ENCODE results near the gene GPX4. TPM values are rescaled to one million over a fixed set of nuclear protein-coding genes. Genes with fewer than 3 reads are reported as not detected.
A peak's percentile ranks its signal among the peaks of the same experiment; 100 is the strongest.

GPX4 gene
- total and polyA plus RNA-seq, 2 of the 13 experiments (the other 11 are each of a cell fraction or from before 2014, with no cell fraction given), result 535 to 613 TPM

DNA sequence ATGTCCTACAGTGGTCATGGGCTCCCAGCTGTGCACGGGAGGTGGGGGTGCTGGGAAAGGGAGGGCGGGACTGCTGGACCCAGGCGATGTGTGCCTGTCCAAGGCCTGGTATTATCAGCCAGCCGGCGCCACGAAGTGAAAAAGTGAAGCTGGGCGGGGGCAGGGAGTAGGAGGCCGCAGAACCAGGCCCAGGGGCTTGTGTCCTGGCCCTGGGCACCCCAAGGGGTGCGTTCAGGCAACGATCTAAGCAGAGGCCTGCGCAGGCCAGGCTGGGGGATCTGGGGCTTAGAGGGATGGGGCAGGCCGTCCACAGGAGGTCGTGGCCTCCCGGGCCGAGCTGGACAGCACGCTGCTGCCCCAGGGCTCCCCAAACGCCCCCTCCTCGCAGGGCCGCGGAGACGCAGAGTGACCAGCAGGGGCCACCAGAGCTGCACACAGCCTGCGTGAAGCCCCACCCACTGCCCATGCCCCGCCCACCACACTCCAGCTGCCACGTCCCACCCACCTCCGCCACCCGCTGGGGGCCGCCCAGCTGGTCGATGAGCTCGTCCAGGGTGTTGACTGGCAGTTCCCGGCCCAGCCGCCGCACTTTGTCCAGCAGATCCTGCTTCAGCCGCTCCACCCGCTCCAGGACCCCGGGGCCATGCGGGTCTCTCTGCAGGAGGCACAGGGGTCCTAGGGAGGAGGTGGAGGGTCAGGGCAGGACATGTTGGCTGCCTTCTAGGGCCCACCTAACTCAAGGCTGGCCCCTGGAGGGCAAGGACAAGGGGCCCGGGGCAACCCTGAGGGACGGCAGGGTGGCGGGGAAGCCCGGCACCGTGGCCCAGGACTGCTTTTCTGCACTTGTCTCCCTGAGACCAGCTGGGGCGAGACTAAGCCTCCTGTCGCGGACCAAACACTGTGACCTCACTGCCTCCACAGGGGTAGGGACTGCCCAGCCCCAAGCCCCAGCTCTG is 9.5 kb downstream of the GPX4 start (continued):
- TF ChIP-seq MED8 (CRISPR knock-in tag; IDR thresholded peaks at IDR 0.05; ENCODE audit: insufficient replicate concordance) (peak; percentile 12), ZNF788 (CRISPR knock-in tag; IDR thresholded peaks at IDR 0.05; ENCODE audit: borderline replicate concordance) (peak; percentile 64; the same call in 1 of the 2 replicates), ZNF484 (CRISPR knock-in tag; IDR thresholded peaks at IDR 0.05; ENCODE audit: borderline replicate concordance, low read depth) (no peak), SIX4 (CRISPR knock-in tag; IDR thresholded peaks at IDR 0.05) (no peak)
- TF ChIP-seq, protein P1, sequence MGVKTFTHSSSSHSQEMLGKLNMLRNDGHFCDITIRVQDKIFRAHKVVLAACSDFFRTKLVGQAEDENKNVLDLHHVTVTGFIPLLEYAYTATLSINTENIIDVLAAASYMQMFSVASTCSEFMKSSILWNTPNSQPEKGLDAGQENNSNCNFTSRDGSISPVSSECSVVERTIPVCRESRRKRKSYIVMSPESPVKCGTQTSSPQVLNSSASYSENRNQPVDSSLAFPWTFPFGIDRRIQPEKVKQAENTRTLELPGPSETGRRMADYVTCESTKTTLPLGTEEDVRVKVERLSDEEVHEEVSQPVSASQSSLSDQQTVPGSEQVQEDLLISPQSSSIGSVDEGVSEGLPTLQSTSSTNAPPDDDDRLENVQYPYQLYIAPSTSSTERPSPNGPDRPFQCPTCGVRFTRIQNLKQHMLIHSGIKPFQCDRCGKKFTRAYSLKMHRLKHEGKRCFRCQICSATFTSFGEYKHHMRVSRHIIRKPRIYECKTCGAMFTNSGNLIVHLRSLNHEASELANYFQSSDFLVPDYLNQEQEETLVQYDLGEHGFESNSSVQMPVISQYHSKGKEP (CRISPR knock-in tag; IDR thresholded peaks at IDR 0.05), result no peak
- TF ChIP-seq, protein P2, sequence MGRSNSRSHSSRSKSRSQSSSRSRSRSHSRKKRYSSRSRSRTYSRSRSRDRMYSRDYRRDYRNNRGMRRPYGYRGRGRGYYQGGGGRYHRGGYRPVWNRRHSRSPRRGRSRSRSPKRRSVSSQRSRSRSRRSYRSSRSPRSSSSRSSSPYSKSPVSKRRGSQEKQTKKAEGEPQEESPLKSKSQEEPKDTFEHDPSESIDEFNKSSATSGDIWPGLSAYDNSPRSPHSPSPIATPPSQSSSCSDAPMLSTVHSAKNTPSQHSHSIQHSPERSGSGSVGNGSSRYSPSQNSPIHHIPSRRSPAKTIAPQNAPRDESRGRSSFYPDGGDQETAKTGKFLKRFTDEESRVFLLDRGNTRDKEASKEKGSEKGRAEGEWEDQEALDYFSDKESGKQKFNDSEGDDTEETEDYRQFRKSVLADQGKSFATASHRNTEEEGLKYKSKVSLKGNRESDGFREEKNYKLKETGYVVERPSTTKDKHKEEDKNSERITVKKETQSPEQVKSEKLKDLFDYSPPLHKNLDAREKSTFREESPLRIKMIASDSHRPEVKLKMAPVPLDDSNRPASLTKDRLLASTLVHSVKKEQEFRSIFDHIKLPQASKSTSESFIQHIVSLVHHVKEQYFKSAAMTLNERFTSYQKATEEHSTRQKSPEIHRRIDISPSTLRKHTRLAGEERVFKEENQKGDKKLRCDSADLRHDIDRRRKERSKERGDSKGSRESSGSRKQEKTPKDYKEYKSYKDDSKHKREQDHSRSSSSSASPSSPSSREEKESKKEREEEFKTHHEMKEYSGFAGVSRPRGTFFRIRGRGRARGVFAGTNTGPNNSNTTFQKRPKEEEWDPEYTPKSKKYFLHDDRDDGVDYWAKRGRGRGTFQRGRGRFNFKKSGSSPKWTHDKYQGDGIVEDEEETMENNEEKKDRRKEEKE (IDR thresholded peaks at IDR 0.05), result no peak
- TF ChIP-seq, protein P3, sequence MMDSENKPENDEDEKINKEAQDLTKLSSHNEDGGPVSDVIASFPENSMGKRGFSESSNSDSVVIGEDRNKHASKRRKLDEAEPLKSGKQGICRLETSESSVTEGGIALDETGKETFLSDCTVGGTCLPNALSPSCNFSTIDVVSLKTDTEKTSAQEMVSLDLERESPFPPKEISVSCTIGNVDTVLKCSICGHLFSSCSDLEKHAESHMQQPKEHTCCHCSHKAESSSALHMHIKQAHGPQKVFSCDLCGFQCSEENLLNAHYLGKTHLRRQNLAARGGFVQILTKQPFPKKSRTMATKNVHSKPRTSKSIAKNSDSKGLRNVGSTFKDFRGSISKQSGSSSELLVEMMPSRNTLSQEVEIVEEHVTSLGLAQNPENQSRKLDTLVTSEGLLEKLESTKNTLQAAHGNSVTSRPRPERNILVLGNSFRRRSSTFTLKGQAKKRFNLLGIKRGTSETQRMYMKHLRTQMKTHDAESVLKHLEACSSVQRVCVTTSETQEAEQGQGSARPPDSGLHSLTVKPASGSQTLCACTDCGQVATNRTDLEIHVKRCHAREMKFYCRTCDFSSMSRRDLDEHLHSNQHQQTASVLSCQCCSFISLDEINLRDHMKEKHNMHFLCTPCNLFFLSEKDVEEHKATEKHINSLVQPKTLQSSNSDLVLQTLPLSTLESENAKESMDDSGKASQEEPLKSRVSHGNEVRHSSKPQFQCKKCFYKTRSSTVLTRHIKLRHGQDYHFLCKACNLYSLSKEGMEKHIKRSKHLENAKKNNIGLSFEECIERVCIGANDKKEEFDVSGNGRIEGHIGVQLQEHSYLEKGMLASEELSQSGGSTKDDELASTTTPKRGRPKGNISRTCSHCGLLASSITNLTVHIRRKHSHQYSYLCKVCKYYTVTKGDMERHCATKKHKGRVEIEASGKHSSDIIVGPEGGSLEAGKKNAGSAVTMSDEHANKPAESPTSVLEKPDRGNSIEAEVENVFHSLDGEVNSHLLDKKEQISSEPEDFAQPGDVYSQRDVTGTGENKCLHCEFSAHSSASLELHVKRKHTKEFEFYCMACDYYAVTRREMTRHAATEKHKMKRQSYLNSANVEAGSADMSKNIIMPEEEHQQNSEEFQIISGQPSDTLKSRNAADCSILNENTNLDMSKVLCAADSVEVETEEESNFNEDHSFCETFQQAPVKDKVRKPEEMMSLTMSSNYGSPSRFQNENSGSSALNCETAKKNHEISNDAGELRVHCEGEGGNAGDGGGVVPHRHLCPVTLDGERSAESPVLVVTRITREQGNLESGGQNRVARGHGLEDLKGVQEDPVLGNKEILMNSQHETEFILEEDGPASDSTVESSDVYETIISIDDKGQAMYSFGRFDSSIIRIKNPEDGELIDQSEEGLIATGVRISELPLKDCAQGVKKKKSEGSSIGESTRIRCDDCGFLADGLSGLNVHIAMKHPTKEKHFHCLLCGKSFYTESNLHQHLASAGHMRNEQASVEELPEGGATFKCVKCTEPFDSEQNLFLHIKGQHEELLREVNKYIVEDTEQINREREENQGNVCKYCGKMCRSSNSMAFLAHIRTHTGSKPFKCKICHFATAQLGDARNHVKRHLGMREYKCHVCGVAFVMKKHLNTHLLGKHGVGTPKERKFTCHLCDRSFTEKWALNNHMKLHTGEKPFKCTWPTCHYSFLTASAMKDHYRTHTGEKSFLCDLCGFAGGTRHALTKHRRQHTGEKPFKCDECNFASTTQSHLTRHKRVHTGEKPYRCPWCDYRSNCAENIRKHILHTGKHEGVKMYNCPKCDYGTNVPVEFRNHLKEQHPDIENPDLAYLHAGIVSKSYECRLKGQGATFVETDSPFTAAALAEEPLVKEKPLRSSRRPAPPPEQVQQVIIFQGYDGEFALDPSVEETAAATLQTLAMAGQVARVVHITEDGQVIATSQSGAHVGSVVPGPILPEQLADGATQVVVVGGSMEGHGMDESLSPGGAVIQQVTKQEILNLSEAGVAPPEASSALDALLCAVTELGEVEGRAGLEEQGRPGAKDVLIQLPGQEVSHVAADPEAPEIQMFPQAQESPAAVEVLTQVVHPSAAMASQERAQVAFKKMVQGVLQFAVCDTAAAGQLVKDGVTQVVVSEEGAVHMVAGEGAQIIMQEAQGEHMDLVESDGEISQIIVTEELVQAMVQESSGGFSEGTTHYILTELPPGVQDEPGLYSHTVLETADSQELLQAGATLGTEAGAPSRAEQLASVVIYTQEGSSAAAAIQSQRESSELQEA (CRISPR knock-in tag; IDR thresholded peaks at IDR 0.05; ENCODE audit: not compliant biosample characterization), result no peak
- TF ChIP-seq, protein P4, sequence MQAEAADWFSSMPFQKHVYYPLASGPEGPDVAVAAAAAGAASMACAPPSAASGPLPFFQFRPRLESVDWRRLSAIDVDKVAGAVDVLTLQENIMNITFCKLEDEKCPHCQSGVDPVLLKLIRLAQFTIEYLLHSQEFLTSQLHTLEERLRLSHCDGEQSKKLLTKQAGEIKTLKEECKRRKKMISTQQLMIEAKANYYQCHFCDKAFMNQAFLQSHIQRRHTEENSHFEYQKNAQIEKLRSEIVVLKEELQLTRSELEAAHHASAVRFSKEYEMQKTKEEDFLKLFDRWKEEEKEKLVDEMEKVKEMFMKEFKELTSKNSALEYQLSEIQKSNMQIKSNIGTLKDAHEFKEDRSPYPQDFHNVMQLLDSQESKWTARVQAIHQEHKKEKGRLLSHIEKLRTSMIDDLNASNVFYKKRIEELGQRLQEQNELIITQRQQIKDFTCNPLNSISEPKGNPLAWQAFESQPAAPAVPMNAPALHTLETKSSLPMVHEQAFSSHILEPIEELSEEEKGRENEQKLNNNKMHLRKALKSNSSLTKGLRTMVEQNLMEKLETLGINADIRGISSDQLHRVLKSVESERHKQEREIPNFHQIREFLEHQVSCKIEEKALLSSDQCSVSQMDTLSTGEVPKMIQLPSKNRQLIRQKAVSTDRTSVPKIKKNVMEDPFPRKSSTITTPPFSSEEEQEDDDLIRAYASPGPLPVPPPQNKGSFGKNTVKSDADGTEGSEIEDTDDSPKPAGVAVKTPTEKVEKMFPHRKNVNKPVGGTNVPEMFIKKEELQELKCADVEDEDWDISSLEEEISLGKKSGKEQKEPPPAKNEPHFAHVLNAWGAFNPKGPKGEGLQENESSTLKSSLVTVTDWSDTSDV (CRISPR knock-in tag; IDR thresholded peaks at IDR 0.05), result no peak
